Activated T-cell treated with anti-CD3 and anti-CD28 coated beads, Interleukin-2, amount 50 U/mL, for 4 hours (primary cell): ENCODE measurements around the gene SMIM35. TPM values are rescaled to one million over a fixed set of nuclear protein-coding genes. Genes with fewer than 3 reads are reported as not detected.

ENCODE experiments used
- ATAC-seq, 2 donors: fragments of 200-7000 bp; cut with Tn5 transposase; one replicate each; pipeline ENCODE4 v1.10.0; 2021
- DNase-seq: peaks from one replicate; pipeline ENCODE4 v3.0.0-alpha.2; 2020
- H3K27me3 Mint-ChIP-seq: one replicate; pipeline ENCODE4 v1.8.0; 2021; ENCODE audit warnings: low read depth, mixed read lengths
- H3K36me3 Mint-ChIP-seq: one replicate; pipeline ENCODE4 v1.8.0; 2022; ENCODE audit warnings: mixed read lengths; ENCODE audit not compliant: insufficient read depth
- H3K4me1 Mint-ChIP-seq: one replicate; pipeline ENCODE4 v1.8.0; 2021; ENCODE audit warnings: low read depth, mixed read lengths
- H3K4me3 Mint-ChIP-seq: one replicate; pipeline ENCODE4 v1.8.0; 2021; ENCODE audit warnings: mild to moderate bottlenecking, moderate library complexity, mixed read lengths
- H3K9me3 Mint-ChIP-seq: one replicate; pipeline ENCODE4 v1.8.0; 2021; ENCODE audit warnings: mixed read lengths
- total RNA-seq, 3 donors: library from RNA; stranded (reverse); gene quantifications; one replicate each; pipeline ENCODE4 v1.2.1, GENCODE V29; 2021

SMIM35 gene
- total RNA-seq, 3 donors from 2014 or later = not detected

GRCh38 chr11:117961896-117962295 lies 124.9 kb downstream of the SMIM35 start:
- H3K4me1 Mint-ChIP-seq = peaks cover 28% of the 10 kb centered on the region

GRCh38 chr11:117960406-117960805 lies 126.4 kb downstream of the SMIM35 start:
- Mint-ChIP-seq H3K4me1 (peaks cover 30% of the 10 kb centered on the region), H3K4me3 (no peak overlapping the region), H3K9me3 (peaks cover 11% of the 10 kb centered on the region), H3K36me3 (peaks cover 13% of the 10 kb centered on the region), H3K27me3 (no peaks in the 10 kb centered on the region)
- ATAC-seq = peak; percentile 27 to 54
- DNase-seq = no peak

More at GRCh38 chr11:117961896-117962295, 124.9 kb downstream of the SMIM35 start:
- ATAC-seq (no peak), DNase-seq (no peak)
- Mint-ChIP-seq H3K9me3 (peaks cover 11% of the 10 kb centered on the region), H3K36me3 (peaks cover 13% of the 10 kb centered on the region), H3K27me3 (no peaks in the 10 kb centered on the region), H3K4me3 (no peak overlapping the region)

GRCh38 chr11:117959438-117960149 lies 127.2 kb downstream of the SMIM35 start:
- H3K36me3 Mint-ChIP-seq = peaks cover 13% of the 10 kb centered on the region
- no peak overlapping the region for H3K4me3 Mint-ChIP-seq
- H3K4me1 Mint-ChIP-seq = peaks cover 30% of the 10 kb centered on the region
- peaks cover 11% of the 10 kb centered on the region for H3K9me3 Mint-ChIP-seq
- no peak for DNase-seq
- no peaks in the 10 kb centered on the region for H3K27me3 Mint-ChIP-seq
- no peak for ATAC-seq

GRCh38 chr11:117958949-117959348 lies 127.8 kb downstream of the SMIM35 start:
- DNase-seq = no peak
- Mint-ChIP-seq H3K27me3 (no peaks in the 10 kb centered on the region), H3K9me3 (peaks cover 11% of the 10 kb centered on the region), H3K4me1 (peaks cover 35% of the 10 kb centered on the region), H3K4me3 (no peak overlapping the region), H3K36me3 (peaks cover 13% of the 10 kb centered on the region)
- ATAC-seq = no peak

Other genes with a start within 250 kb of the SMIM35 start
- under 1 TPM in 2 of 3 donors, not detected in 1; 0.16 to 0.38 TPM for gene FXYD6, start 210.3 kb downstream of the SMIM35 start, total RNA-seq
- under 1 TPM; 0.26 to 0.38 (median 0.38) TPM for gene TMPRSS13, start 157.6 kb downstream of the SMIM35 start, total RNA-seq
- gene IL10RA, start 100.6 kb downstream of the SMIM35 start, total RNA-seq = 10 to 100 TPM; 30.5 to 39.3 (median 36.6) TPM
- under 1 TPM in 1 of 3 donors, not detected in 2; 0.08 TPM for gene TMPRSS4, start 9.9 kb downstream of the SMIM35 start, total RNA-seq
- not detected for gene SCN4B, start 65.9 kb upstream of the SMIM35 start, total RNA-seq
- not detected for gene SCN2B, start 89.7 kb upstream of the SMIM35 start, total RNA-seq
- 100 to 1,000 TPM; 135 to 153 (median 137) TPM for gene JAML, start 138.0 kb upstream of the SMIM35 start, total RNA-seq
- 10 to 100 TPM; 52.7 to 72.0 (median 56.4) TPM for gene MPZL3, start 165.4 kb upstream of the SMIM35 start, total RNA-seq
- 10 to 100 TPM in 2 of 3 donors, 1 to 10 TPM in 1; 9.0 to 12.9 (median 12.8) TPM for gene MPZL2, start 177.3 kb upstream of the SMIM35 start, total RNA-seq
- gene CD3E, start 217.8 kb upstream of the SMIM35 start, total RNA-seq = 100 to 1,000 TPM; 371 to 436 (median 407) TPM